ENCODE results near the gene DOCK8. TPM values are rescaled to one million over a fixed set of nuclear protein-coding genes. Genes with fewer than 3 reads are reported as not detected.
"Not testable (repeated sequence)": the region's sequence is repeated elsewhere in the genome, so short reads cannot be mapped to it uniquely, and the experiment has no call there.

Gene DOCK8
- total RNA-seq, 1 experiment from 2014 or later: 7.5 TPM

- intact Hi-C loops (cut with micrococcal nuclease; ENCODE audit: unreplicated experiment): no loop called here
Observed at GRCh38 chr9:228929-229695, 14.4 kb downstream of the DOCK8 start.

GRCh38 chr9:231625-232024 lies 17.0 kb downstream of the DOCK8 start:
- intact Hi-C loops (cut with micrococcal nuclease; ENCODE audit: unreplicated experiment); H3K27me3 ChIP-seq (ENCODE audit: insufficient read depth, low read depth); H3F3A ChIP-seq (ENCODE audit: insufficient read depth, low read depth); DNase-seq; H3K36me3 ChIP-seq (ENCODE audit: low read depth); H3K9me3 ChIP-seq (ENCODE audit: insufficient read depth, low read depth); H3K79me2 ChIP-seq (ENCODE audit: low read depth); H3K4me1 ChIP-seq (replicated peaks; ENCODE audit: insufficient read depth); H2AFZ ChIP-seq; H3K4me2 ChIP-seq; POLR2A ChIA-PET (ENCODE audit: unreplicated experiment); H3K4me3 ChIP-seq; H3K9me2 ChIP-seq (ENCODE audit: insufficient read depth); H3K27ac ChIP-seq; H4K20me1 ChIP-seq (ENCODE audit: insufficient read depth); BruUV-seq (replicated peaks); CTCF ChIA-PET: not testable (repeated sequence)

More at GRCh38 chr9:228929-229695, 14.4 kb downstream of the DOCK8 start:
- Histone ChIP-seq H3K36me3 (ENCODE audit: low read depth) (no peaks in the 10 kb centered on the region), H2AFZ (no peak overlapping the region), H3K27ac (no peak overlapping the region), H3K4me1 (replicated peaks; ENCODE audit: insufficient read depth) (peaks cover 23% of the 10 kb centered on the region), H3K4me2 (no peak overlapping the region), H3F3A (ENCODE audit: insufficient read depth, low read depth) (peaks cover 5% of the 10 kb centered on the region; the same call in 1 of the 2 replicates), H3K27me3 (ENCODE audit: insufficient read depth, low read depth) (no peaks in the 10 kb centered on the region), H3K9me3 (ENCODE audit: insufficient read depth, low read depth) (no peaks in the 10 kb centered on the region), H4K20me1 (ENCODE audit: insufficient read depth) (no peaks in the 10 kb centered on the region), H3K79me2 (ENCODE audit: low read depth) (no peaks in the 10 kb centered on the region), H3K4me3 (no peak overlapping the region), H3K9me2 (ENCODE audit: insufficient read depth) (no peaks in the 10 kb centered on the region)
- BruUV-seq (replicated peaks): no TSS peak
- TF ChIP-seq EZH2 (IDR thresholded peaks at IDR 0.05; ENCODE audit: low read depth) (no peak), CTCF (conservative IDR thresholded peaks at IDR 0.05) (no peak)
- DNase-seq: no peak
- CTCF ChIA-PET: no interaction called here
- POLR2A ChIA-PET (ENCODE audit: unreplicated experiment): no interaction called here

GRCh38 chr9:233708-234107 lies 19.0 kb downstream of the DOCK8 start:
- not testable (repeated sequence) for BruUV-seq (replicated peaks)

GRCh38 chr9:237141-237857 lies 22.6 kb downstream of the DOCK8 start:
- intact Hi-C loops (cut with micrococcal nuclease; ENCODE audit: unreplicated experiment): no loop called here
- Histone ChIP-seq H3F3A (ENCODE audit: insufficient read depth, low read depth) (no peaks in the 10 kb centered on the region), H3K4me3 (no peak overlapping the region), H3K27ac (no peak overlapping the region), H4K20me1 (ENCODE audit: insufficient read depth) (no peaks in the 10 kb centered on the region), H3K4me2 (no peak overlapping the region), H3K27me3 (ENCODE audit: insufficient read depth, low read depth) (no peaks in the 10 kb centered on the region), H3K79me2 (ENCODE audit: low read depth) (no peaks in the 10 kb centered on the region), H3K4me1 (replicated peaks; ENCODE audit: insufficient read depth) (no peaks in the 10 kb centered on the region), H2AFZ (no peak overlapping the region), H3K9me3 (ENCODE audit: insufficient read depth, low read depth) (no peaks in the 10 kb centered on the region), H3K36me3 (ENCODE audit: low read depth) (no peaks in the 10 kb centered on the region), H3K9me2 (ENCODE audit: insufficient read depth) (no peaks in the 10 kb centered on the region)
- DNase-seq: no peak
- no TSS peak for BruUV-seq (replicated peaks)
- no peak for TF ChIP-seq EZH2 (IDR thresholded peaks at IDR 0.05; ENCODE audit: low read depth)
- no peak for TF ChIP-seq CTCF (conservative IDR thresholded peaks at IDR 0.05)
- ChIA-PET POLR2A (ENCODE audit: unreplicated experiment) (interaction anchor here (0.6 kb wide), 1 partner anchor 94 kb away, joined by 4 read pairs; no protein-coding TSS in a partner anchor), CTCF (no interaction called here)

More at GRCh38 chr9:233708-234107, 19.0 kb downstream of the DOCK8 start:
- H3K4me3 ChIP-seq; H3K4me2 ChIP-seq; H4K20me1 ChIP-seq (ENCODE audit: insufficient read depth); H2AFZ ChIP-seq; H3K36me3 ChIP-seq (ENCODE audit: low read depth); H3K9me3 ChIP-seq (ENCODE audit: insufficient read depth, low read depth); intact Hi-C loops (cut with micrococcal nuclease; ENCODE audit: unreplicated experiment); POLR2A ChIA-PET (ENCODE audit: unreplicated experiment); H3K27me3 ChIP-seq (ENCODE audit: insufficient read depth, low read depth); H3K4me1 ChIP-seq (replicated peaks; ENCODE audit: insufficient read depth); CTCF ChIA-PET; DNase-seq; H3K79me2 ChIP-seq (ENCODE audit: low read depth); H3K9me2 ChIP-seq (ENCODE audit: insufficient read depth); H3K27ac ChIP-seq; H3F3A ChIP-seq (ENCODE audit: insufficient read depth, low read depth): not testable (repeated sequence)

Data from PC-9 (cell line).